ENCODE measurements around the gene CREM.
"Not testable (repeated sequence)": the region's sequence is repeated elsewhere in the genome, so short reads cannot be mapped to it uniquely, and the experiment has no call there.

The CREM gene

DNA sequence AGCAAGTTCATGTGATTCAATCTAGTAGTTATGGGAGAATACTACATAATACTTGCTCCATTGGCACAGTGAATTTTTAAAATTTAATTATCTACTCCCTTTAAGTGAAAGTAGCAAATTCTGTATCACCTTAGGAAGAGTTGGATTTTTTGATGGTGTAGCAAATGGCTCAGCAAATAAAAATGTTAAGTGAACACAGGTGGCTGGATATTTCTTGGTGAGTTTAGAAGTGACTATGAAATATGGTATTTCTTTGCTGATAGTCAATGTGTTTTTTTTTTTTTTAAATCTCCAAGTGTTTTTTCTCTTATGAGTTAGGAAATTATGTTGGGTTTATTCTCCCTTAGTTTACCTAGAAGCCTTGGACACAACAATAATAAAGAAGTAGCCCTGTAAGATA is 67.8 kb downstream of the CREM start:
- DNase-seq (ENCODE audit: low read depth in 2 of 2) = no peak

DNA sequence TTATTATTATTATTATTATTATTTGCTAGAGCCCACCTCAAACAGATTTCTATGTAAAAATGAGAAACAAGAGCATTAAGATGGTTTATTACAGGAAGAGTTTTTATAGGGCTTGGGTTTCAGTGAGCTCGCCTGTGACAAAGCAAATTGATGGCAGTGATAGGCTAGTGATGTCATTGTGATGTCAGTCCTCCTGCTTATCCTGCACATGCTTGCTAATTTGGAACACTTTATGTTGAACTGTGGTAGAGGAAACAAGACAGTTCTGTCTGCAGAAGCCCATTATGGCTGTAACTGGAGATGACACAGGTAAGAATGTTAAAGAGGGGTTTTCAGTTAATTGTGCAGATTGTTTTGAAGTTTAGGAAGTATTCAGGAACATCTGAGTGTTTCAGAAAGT is 68.3 kb downstream of the CREM start:
- no peak for DNase-seq (ENCODE audit: low read depth in 2 of 2)

DNA sequence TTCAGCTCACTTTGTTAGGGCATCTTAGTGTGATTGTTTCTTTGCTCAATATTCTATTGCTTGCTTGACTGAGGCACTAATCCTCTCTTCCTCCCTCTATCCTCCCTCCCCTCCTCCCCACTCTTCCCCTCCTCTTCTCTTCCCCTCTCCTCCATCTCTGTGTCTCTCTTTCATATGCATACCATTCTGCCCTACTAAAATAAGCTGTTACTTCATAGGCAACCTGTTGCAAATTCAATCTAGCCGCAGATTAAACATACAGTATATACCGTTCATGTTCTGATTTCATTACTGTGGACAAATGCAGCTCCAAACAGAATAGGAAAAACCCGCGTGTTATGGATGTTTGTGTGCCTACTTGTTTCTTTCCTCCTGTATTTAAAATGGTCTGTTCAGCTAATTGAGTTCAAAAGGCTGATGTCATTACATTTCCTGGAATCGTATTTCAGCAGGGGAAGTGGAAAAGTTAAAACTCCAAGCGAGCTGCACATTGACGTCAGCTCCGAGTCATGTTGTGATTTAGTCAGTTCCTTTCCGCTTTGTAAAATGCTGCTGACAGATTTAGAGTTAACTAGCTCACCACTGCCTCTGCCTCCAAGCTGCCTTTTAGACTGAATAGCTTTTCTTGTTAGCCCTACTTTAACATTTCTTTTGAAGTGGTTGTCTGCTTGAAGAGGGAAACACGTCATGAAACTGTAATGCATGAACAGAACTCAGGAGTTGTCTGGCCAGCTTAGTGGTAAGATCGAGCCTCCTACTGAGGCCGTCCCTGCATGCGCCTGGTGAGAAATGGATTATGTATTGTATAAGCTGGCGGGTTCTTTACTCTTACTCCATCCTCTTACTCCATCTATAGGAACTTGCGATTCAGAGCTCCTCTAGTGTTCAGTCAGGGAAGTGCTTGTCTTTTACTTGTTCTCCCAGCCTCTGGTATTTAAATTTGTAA is 69.0 kb downstream of the CREM start:
- peak; percentile 94 to 95 for DNase-seq (ENCODE audit: low read depth in 2 of 2)

DNA sequence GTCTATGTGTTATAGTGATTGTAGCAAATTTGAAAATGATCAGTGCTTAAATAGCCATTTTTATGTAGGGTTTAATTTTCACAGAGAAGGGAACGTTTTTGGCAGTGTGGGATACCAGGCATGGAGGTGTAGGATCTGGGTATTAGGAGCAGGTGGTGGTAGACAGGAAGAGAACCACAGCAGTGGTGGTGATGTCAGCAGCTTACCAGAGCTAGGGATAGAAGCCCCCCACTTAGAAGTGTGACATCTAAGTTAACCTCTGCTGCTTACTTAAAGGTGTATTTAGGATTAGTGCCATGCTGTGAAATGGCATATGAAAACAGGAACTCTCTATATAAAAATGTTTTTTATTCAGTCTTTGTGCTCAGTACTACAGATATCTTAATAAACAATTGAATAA is 73.8 kb downstream of the CREM start:
- DNase-seq (ENCODE audit: low read depth in 2 of 2) = no peak

DNA sequence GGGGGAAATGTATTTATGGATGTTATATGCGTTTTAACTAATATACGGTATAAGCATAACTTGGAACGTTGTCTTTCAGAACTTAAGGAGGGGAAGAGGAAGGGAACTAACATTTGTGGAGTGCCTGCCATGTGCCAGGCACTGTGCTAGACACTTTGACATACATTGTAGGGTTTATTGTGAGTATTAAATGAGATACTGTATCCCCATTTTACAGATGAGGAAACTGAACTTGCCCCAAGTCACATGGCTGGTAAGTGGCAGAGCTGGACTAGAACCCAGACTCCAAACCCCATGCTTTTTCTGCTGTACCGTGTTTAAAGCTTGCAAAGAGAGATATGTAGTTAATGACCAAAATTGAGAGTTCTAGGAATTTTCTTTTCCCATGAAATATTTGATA is 74.6 kb downstream of the CREM start:
- DNase-seq (ENCODE audit: low read depth in 2 of 2) = no peak

DNA sequence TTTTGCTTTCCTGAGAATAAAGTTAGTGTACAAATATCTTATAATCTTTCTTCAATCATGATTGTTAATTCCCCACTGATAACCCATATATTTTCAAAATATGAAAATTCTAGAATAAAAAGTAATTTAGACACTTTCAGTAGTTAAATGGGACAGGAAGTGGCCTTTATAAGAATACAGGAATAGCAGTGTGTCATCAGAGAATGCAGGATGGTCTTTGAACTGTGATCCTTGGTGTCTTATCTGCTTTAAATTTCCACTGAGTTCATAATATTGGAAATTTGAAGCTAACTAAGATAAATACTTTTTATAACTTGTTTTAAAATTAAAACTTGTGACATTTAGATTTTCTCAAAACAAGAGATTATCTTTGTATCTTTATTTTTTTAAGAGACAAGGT is 75.4 kb downstream of the CREM start:
- DNase-seq (ENCODE audit: low read depth in 2 of 2) = no peak

DNA sequence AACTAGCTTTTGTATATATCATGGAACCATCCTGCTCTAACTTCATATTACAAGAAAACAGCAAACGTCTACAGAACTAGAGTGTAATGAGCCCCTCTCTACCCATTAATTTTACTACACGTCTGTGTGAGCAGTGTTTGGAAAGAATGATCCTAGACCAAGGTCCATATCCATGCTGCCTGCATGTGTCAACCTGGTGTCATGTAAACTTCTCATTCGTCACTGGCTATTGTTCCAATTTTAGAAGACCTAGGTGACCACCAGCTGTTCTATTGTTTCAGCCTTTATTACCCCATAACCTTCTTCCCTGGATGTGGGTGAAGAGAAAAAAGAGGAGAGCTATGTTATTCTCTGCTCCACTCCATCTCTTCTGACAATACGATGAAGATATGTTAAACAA is 77.1 kb downstream of the CREM start:
- no peak for DNase-seq (ENCODE audit: low read depth in 2 of 2)

DNA sequence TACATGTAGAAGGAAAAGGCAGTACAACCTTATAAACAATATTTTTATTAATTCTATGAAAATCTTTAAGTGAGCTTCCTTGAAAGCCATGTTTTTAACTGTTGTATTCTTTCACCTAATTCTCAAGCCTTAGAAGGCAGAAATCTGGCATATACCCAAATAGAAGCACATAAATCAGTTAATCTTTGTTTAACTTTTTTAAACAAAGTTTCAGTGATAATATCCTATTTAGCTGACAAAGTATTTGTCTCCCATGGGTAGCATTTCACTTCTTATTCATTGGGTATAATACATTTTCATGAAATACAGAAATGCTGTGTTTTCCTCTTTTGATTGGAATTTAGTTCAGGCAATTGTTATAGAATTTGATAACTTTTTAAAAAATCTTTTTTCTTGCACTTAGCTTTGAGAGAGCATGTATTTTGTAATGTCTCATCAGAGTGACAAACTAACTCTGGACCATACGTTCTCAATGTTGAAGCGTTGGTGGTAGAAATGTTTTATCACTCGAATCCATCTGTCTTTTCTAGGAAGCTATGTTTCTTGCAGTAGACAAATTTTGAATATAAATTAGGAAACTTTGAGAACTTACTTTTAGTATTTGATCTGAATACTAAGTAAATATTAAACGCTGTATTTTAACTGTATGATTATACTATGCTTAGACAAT is 78.1 kb downstream of the CREM start:
- DNase-seq (ENCODE audit: low read depth in 2 of 2) = no peak

DNA sequence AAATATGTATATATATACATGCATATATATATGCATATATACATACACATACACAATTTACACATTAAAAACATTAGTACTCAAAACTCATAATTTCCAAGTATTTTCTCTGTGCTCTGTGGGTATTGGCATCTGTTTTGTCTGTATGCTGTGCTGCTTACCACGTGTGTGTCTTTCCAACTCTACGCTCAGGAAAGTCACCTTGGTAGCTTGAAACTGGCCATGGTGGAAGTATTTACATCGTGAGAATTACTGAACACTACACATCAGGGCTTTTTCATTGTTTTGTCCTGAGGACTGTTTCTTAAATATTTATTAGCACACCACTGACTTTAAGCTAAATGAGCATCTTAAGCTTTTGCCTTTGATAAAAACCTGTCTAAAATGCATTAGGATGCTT is 79.6 kb downstream of the CREM start:
- no peak for DNase-seq (ENCODE audit: low read depth in 2 of 2)

DNA sequence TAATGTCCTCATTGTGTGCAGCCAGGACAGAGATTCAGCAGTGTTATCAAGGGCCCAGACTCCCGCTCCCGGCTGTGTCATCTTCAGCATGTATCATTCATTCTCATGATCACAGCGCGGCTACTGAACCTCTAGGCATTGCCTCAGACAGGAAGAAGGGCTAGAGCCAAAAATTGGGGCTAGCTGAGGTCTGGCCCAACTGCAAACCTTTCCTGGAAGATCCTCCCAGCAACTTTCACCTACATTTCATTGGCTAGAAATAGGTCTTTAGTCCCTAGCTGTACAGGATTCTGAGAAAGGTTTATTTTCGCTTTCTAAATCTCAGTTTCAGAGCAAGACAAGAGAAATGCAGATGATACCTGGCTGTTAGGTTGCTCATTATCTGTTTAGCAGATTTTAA is 81.9 kb downstream of the CREM start:
- no peak for DNase-seq (ENCODE audit: low read depth in 2 of 2)

DNA sequence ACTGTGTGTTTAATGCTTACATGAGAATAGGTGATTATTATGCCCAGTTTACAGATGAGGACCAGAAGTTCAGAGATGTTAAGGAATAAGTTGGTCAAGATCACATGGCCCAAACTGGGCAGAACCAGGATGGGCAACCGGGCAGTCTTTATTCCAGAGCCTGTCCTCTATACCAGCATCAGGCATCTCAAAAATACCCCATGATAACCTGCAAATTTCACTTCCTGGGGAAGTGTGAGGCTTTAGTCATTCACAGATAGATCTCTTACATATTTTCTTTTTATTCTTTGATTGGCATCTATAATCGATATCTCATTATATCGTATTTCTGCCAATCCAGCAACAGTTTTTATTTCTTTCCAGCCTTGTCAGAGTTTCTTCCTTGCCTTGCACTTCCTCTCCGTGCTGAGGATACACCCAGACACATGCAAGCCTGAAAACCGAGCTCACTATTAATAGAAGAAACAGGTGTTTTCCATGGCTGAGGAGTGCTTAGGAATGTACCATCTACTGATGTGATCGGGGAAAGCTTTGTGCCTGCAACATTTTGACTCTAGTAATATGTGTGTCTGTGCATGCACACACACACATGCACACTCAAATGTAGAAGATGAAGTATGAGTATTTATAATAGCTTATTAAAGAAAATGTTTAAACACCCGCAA is 82.4 kb downstream of the CREM start:
- DNase-seq (ENCODE audit: low read depth in 2 of 2) = no peak

DNA sequence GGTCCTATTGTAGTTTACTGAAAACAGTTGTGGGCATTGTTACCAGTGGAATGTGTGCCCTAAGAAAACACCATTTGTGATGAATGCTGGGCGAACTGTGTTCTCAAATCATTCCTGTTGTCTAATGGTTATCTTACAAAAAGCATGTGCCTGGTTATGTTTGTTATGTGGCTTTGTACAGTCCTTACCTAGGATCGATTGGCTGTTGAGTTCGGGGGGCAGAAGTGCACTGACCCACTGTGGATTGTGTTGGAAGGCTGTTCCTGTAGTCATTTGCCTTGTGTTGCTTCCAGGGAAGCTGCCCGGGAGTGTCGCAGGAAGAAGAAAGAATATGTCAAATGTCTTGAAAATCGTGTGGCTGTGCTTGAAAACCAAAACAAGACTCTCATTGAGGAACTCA is 84.3 kb downstream of the CREM start:
- DNase-seq (ENCODE audit: low read depth in 2 of 2) = no peak

DNA sequence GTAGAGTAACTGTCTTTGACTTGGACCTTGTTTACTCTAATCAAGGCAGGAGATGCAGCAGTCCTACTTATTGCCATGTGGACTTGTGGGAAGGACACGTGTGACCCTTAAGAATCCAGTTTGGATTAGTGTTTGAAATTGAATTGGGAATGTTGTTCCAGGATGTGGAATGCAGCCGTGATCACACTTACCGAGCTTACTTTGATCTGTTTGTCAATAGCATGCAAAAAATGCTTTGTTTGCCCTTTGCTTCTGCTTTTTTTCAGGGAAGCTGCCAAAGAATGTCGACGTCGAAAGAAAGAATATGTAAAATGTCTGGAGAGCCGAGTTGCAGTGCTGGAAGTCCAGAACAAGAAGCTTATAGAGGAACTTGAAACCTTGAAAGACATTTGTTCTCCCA is 84.7 kb downstream of the CREM start:
- DNase-seq (ENCODE audit: low read depth in 2 of 2) = no peak

DNA sequence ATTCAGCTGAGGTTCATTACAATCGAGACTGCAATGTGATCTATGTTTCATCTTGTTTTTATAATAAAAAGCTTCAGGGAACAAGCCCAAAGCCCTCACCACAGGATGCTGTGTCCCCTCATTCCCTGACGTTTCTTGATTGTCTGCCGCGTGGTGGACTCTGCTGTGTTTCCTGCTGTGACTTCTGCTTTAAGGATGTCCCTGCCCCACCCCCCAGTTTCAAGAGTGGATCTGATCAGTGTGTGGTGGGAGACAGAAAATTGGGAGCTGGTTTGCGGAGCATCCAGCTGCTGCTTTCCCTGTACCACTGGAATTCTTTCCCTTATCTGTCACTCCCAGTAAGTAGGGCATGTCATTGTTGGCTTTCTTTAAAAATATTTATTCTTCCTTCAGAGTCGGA is 86.2 kb downstream of the CREM start:
- no peak for DNase-seq (ENCODE audit: low read depth in 2 of 2)

DNA sequence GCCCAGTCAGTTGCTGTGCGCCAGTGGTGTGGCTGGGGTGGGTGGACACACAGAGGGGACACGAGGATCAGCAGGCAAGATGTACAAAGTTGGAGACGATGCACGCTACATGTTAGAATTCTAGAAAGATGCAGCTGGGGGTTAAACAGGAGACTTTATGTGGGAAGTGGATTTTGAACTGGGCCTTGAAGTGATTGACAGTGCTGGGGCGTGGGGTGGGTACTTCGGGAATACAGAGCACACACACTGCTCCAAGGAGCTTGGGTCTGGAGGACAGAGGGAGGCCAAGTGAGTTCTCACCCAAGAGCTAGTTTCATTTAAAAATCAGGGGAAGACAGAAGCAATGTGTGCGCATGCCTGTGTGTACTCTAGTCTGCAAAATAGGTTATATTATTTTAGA is 87.1 kb downstream of the CREM start:
- no peak for DNase-seq (ENCODE audit: low read depth in 2 of 2)

DNA sequence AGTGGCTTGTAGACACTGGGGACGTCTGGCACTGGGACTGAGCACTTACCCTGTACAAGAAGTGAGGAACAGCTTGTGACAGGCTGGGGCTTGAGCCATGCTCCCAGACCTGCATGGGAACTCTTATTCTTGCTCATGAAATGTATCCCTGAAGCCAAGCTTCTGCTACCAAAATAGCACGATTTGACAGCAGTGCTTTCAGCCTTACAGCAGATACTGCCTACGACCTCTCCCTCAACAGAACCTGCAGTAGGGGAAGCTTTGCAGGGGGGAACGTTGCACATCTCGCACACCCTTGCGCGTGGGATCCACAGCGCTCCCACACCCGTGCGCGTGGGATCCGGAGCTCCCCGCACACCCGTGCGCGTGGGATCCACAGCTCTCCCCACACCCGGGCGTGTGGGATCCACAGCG is 88.0 kb downstream of the CREM start:
- DNase-seq (ENCODE audit: low read depth in 2 of 2) = no peak

DNA sequence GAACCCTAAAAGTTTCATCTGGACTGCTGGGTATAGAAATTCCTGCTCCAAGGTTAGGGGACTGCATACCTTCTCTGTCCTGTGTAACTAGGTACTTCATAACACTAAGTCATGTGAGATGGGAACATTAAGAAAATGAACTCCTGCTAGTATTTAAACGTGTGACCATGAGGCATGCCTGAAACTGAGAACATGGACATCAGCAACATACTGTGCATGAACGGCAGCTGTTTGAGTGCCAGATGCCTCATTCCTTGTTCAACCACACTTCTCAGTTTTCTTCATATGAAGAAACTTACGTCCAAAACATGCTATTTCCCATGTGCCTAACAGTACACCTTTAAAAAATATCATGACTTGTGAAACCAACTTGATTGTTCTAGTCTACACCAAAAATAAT is 88.5 kb downstream of the CREM start:
- DNase-seq (ENCODE audit: low read depth in 2 of 2) = no peak

DNA sequence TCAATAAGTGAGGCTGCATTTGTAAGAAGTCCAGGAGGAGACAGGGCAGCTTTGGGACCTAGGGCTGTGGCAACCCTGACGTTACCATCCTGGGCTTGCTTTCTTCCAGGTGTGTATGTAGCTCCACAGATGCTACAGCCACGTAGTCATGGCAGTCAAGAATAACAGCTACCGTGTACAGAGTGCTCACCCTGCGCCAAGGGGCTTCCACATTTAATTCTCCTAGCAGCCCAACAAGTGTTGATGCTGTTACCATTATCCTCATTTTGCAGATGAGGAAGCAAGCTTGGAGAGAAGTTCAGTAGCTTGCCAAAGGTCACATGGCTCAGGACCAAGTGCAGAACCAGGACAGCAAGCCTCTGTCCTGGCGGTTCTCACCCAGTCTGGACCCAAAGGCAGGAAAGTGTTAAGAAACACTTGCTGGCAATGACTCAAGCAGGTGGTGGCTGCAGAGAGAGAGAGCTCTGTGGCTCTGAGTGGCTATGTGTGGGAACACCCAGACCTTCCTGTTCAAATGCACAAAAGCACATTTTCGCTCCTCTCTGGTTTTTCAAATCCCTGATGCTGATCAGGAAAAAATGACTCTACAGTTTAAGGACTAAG is 89.8 kb downstream of the CREM start:
- DNase-seq (ENCODE audit: low read depth in 2 of 2) = no peak

DNA sequence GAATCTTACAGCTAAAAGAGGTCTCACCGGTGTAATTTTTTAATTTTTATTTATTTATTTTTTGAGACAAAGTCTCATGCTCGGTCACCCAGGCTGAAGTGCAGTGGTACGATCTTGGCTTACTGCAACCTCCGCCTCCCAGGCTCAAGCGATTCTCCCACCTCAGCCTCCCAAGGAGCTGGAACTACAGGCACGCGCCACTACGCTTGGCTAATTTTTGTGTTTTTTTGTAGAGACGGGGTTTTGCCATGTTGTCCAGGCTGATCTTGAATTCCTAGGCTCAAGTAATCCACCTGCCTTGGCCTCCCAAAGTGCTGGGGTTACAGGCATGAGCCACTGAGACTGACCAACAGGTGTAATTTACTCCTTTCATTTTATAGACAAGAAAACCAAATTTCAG is 90.3 kb downstream of the CREM start:
- DNase-seq (ENCODE audit: low read depth in 2 of 2) = not testable (repeated sequence)

DNA sequence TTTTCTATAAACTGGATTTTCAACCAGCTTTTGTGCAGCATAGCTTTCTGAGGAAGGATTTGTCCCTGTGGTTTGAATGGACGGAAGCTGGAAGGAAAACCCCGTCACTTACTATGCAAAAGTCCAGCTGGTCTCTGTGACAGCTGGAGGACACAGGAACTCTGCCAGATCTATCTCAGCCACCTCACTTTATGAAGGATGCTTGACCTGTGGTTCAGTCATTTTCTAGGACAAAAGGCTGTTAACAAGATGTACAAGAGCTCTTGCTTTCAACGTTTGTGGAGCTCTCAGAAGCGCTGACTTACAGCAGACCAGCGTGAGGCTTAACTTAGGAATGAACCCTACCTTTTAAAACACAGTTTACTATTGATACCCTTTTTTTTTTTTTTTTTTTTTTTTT is 90.8 kb downstream of the CREM start:
- no peak for DNase-seq (ENCODE audit: low read depth in 2 of 2)

DNA sequence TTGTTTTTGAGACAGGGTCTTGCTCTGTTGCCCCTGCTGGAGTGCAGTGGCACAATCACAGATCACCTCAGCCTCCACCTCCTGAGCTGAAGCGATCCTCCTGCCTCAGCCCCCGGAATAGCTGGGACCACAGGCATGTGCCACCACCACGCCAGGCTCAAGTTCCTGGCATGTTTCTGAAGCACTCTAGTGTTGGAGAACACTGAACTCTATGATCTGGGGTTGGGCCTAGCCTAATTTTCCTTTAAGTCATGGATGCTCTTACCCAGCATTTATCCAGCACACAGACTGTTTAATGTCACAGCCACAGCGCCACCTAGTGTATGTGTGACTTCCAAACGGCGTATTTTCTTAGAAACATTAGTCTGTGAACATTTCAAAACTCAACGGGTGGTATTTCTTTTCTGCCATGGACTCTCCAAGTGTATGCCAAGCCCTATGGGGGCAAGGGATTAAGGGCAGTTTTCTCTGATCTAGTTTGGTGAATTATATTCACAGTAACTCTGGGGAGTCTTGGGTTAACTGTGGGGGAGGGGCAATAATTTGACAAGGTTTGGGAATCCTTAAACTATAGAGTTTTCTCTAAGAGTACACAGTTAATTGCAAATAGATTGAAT is 91.8 kb downstream of the CREM start:
- peak; percentile 76 for DNase-seq (ENCODE audit: low read depth in 2 of 2)

DNA sequence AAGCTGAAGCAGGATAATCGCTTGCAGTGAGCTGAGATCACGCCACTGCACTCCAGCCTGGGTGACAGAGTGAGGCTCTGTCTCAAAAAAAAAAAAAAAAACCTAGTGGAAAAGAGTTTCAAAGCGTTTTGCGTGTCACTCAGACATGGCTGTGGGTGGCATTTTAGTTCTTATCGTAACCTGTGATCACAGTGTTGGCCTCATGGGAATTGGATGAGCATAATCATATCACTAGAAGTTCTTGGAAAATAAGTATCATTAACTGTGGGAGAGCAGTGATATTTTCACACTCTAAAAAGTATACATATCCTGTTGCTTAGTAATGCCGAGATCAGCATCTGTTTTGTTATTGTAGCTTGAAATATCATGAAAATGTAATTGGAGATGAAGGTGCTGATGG is 92.6 kb downstream of the CREM start:
- no peak for DNase-seq (ENCODE audit: low read depth in 2 of 2)
